NCI-H2029 (cell line): ENCODE data around the gene STK4.
A peak's percentile ranks its signal among the peaks of the same experiment; 100 is the strongest.
"Not testable (repeated sequence)": the region's sequence is repeated elsewhere in the genome, so short reads cannot be mapped to it uniquely, and the experiment has no call there.

Experiments
- DNase-seq: peaks from one replicate; lab custom pipeline; 2025; lab: John Stamatoyannopoulos, UW

Gene STK4

DNA sequence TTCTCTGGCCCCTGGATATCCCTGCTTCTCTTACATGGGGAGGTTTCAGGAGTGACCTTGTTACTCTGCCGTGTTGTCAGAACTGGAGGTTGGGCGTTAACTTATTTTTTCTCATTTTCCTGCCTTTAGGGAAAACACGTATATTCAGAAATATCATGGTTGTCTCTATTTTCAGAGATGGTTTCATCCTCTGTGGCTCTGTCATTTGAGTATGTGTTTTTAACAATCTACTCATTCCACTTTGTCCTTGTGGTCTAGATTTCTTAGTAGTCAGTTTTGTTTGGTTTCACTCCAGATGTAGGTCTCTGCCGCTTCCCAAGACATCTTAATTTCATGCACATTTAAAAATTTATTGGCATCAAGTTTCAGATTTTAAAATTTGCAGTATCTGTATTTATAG is 88.7 kb downstream of the STK4 start:
- DNase-seq, result no peak

DNA sequence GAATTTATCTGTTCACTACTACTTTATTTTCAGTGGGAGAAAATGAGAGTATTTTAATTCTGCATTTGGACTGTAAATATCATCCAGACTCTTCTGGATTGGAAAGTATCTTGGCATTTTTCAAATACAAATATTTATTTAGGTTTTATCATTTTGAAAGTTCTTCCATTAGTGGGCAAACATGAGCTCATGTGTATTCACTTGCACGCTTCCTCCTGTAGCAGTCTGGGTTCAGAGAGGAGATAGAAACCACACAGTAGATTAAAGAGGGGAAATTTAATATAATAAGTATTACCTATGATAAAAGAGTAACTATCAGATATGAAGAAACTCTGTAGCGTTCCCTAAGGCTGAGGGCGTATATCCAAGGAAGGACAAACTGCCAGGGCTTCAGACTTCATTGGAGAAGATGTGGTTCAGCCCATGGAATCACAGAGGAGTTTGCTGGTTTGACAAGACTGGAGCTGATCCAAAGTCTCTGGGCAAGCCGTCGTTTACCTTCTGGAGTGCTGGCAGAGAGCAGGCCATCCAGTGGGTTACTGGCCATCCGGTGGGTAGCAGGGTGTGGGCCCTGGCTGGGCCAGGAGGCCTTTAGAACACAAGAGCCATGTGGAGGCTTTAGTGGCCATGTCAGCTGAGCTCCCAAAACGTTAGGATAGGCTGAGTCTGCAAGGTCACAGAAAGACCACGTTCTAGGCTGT is 90.3 kb downstream of the STK4 start:
- DNase-seq, result peak; percentile 52

DNA sequence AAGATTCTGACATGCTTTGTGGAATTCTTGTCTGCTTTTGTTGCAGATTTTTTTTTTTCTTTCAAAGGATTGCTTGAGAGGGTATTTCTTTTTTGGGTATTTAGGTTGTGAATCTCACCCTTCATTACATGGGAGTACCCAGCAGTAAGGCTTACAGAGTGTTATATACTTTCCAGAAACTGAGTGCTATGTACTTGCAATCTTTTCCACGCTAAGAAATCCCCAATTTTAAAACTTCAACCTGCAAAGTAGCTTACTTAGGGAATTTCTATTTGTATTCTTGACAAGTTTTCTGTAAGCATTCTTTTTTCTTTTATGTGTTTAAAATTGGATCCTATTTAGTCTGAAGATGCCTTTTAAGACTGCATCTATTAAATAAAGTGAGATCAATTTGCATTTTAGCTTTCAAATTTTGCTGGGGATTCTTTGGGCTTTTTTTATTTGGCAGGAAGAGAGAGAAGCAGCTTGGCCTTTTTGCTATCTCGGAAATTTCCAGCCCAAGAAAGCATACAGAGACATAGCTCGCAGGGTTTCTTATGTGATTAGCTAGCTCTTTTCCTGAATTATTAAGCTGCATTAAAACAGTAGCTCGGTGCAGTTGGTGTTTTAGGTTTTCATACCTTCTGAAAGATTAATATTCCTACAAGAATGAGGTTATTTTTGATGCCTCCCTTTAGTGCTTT is 92.0 kb downstream of the STK4 start:
- no peak for DNase-seq

- DNase-seq, result no peak
Observed at GRCh38 chr20:45059022-45059728, 92.9 kb downstream of the STK4 start.

DNA sequence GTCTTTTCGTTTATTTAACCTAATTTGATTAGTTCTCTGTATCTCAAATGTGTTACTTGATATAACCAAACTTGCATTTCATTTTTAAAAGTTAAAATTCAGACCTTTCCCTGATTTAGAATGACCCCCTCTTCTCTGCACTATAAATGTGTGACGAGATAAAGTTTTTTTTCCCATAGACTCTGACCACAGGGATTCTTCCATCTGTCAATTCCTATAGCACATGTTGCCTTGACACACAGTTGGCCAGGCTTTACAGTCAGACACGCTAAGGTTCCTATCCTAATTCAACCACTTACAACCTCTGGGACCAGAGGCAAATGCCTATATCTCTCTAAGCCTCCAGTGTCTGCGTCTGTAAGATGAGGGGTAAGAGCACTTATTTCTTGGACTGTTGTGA is 94.0 kb downstream of the STK4 start:
- DNase-seq, result no peak

DNA sequence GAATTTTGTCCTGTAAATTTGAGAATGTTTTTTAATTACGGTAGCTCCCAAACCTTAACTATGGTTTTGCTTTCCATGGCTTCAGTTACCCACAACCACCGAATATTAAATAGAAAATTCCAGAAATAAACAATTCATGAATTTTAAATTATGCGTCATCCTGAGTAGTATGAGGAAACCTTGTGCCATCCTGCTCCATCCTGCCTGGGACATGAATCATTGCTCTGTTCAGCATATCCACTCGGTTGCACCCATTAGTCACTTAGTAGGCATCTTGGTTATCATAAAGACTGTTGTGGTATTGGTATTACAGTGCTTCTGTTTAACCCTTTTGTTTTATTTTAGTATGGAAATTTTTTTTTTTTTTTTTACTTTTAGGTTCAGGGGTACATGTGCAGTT is 94.9 kb downstream of the STK4 start:
- no peak for DNase-seq

GRCh38 chr20:45063107-45063506 is 96.8 kb downstream of the STK4 start:
- DNase-seq, result not testable (repeated sequence)

DNA sequence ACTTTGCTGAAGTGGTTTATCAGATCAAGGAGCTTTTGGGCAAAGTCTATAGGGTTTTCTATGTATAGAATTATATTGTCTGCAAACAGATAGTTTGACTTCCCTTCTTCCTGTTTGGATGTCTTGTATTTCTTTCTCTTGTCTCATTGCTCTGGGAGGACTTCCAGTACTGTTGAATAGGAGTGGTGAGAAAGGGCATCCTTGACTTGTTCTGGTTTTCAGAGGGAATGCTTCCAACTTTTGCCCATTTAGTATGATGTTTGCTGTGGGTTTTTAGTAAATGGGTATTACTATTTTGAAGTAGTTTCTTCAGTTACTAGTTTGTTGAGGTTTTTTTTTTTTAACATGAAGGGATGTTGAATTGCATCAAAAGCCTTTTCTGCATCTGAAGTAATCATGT is 98.5 kb downstream of the STK4 start:
- no peak for DNase-seq

DNA sequence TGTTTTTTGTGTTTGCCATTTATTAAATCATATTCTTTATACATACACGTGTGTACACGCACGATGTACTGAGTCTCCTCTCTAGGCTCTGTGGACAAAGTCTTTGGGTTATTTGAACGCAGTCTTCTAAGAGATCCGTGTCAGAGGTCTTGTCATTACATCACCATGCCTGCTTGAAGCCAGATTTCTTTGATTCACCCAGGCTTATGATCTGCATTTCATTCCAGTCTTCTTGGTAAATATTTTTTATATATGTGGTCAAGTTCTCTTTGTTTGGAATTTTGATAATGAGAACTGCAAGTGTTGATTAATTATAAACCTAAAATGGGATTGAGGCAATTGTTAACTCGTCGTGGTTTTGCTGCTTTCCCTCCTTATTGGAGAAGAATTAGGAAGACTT is 100.1 kb downstream of the STK4 start:
- DNase-seq, result no peak

GRCh38 chr20:45067087-45067486 is 100.8 kb downstream of the STK4 start:
- no peak for DNase-seq

- DNase-seq, result no peak
Observed at GRCh38 chr20:45067558-45067957, 101.2 kb downstream of the STK4 start.

DNA sequence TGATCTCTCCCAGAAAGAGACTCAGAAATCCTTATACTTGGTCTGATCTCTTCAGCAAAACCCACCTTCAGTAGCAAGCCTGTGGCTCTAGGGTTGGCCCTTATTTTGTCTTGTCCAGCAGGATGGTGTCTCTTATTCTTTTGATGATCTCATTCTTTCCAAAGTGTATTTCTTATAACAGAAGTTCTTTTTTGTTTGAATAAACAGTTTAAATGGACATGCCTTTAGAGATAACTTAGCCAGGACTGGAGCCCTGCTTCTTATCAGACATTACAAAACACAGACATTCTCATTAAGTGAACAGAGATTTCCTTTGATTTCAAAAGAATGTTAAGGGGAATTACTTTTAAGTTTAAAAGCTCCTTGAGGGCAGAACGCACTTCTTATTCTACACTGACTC is 102.9 kb downstream of the STK4 start:
- DNase-seq, result no peak

DNA sequence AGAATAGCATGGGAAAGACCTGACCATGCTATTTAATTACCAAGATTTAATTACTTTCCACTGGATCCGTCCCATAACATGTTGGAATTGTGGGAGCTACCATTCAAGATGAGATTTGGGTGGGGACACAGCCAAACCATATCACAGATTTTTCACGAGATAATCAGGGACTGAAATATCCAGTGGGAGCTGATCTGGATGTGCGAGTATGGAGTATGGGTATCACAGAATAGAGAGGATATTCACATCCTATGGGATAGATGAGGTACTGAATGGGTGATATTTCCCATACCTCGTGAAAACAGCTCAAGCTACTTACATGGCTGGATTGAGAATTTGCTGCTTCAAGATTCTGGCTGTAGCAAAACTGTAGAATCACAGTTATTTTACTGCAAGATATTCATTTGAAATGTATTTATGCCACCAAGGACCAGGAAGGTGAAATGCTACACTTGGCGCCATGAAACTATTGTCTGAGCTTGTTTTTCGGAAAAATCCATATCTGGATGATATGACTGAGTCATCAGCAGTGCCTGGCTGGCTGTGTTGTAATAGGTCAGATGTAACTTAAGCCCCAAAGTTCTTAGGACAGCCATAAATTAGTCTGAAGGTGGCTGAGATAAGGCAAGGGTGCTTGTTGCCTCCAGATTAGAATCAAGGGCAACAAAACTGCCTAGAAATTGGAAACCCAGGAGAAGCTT is 104.8 kb downstream of the STK4 start:
- no peak for DNase-seq

DNA sequence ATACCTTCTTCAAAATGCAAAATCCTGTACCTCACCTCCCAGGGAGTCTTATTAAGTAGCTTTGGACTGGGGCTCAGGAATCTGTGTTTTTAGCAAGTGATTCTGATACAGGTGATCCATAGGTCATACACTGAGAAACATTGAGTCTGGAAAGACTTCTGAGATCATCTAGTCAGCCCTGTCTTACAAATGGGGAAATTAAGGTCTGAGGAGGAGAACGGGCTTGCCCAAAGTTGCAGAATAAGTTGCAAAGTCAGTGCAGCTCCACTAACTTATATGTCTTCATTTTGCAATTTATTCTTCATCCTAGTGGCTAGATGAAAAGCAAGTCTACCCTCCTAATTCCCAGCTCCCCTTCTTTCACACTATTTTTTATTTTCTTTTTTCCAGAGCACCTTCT is 105.8 kb downstream of the STK4 start:
- DNase-seq, result no peak

DNA sequence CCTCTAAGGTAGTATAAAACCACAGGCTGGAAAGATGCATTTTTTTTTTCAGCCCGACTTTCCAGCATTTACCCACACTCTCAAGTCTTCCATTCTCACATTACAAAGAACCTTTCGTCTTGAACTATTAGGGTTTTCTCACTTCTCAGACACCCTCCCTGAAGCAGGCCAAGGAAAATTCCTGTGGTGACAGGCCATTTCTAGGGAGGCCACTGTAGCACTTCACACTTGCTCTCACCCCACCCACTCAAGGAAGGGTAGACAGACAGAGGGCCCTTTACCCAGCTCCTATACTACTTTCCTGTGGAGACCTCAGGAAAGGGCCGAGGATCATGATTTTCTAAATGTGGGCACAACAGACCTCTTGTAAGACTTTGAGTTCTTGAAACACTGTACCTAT is 106.9 kb downstream of the STK4 start:
- DNase-seq, result no peak

- DNase-seq, result no peak
Observed at GRCh38 chr20:45077559-45077958, 111.2 kb downstream of the STK4 start.

- no peak for DNase-seq
Observed at GRCh38 chr20:45080867-45081624, 114.7 kb downstream of the STK4 start.

- no peak for DNase-seq
Observed at GRCh38 chr20:45082468-45082867, 116.2 kb downstream of the STK4 start.

DNA sequence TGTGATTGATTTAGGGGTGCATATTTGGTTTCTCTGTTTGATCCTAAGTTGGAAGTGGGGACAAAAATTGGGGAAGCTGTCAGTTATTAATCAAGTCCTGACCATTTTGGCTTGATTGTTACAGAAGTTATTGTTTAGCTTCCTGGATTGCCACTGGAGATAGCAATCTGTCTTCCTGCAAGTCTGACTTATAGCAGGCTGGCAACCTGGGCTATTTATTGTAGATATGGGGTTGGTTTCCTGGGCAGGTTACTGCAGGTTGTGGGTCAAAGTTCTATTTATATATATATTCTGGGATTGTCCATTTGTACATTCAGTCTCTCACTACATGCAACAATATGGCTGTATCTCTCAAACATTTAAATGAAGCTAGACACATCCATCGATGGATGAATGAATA is 116.8 kb downstream of the STK4 start:
- DNase-seq, result no peak

DNA sequence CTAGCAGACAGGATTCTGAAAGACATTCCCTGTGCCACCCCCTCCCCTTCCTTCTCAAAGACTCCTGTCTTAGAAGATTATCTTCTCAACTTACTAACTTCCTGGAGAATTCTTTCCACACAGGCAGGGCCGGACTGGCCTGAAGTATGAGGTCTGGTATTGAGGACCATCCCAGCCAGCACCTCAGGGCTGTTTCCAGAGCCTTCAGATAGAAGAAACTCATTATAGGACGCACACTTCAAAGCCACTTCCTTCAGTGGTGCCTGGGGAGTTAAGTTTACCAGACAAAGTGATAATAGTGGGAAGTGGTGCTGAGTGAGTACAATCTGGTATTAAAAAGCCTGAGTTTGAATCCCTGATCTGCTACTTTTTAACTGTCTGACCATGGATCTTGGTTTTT is 119.0 kb downstream of the STK4 start:
- no peak for DNase-seq

GRCh38 chr20:45085867-45086266 is 119.6 kb downstream of the STK4 start:
- DNase-seq, result no peak
